Measurements from ENCODE around the gene MAP4K5.
"Not testable (repeated sequence)": the region's sequence is repeated elsewhere in the genome, so short reads cannot be mapped to it uniquely, and the experiment has no call there.

- TF ChIP-seq PATZ1 (CRISPR knock-in tag; IDR thresholded peaks at IDR 0.05; ENCODE audit: borderline replicate concordance); CSDC2 (CRISPR knock-in tag; IDR thresholded peaks at IDR 0.05); ZC3H10 (CRISPR knock-in tag; IDR thresholded peaks at IDR 0.05); BACH2 (CRISPR knock-in tag; IDR thresholded peaks at IDR 0.05; ENCODE audit: borderline replicate concordance); TCF4 (CRISPR knock-in tag; IDR thresholded peaks at IDR 0.05; ENCODE audit: borderline replicate concordance); ZFP3 (CRISPR knock-in tag; IDR thresholded peaks at IDR 0.05); SNAI2 (CRISPR knock-in tag; IDR thresholded peaks at IDR 0.05): not testable (repeated sequence)
- TF ChIP-seq, protein P1, sequence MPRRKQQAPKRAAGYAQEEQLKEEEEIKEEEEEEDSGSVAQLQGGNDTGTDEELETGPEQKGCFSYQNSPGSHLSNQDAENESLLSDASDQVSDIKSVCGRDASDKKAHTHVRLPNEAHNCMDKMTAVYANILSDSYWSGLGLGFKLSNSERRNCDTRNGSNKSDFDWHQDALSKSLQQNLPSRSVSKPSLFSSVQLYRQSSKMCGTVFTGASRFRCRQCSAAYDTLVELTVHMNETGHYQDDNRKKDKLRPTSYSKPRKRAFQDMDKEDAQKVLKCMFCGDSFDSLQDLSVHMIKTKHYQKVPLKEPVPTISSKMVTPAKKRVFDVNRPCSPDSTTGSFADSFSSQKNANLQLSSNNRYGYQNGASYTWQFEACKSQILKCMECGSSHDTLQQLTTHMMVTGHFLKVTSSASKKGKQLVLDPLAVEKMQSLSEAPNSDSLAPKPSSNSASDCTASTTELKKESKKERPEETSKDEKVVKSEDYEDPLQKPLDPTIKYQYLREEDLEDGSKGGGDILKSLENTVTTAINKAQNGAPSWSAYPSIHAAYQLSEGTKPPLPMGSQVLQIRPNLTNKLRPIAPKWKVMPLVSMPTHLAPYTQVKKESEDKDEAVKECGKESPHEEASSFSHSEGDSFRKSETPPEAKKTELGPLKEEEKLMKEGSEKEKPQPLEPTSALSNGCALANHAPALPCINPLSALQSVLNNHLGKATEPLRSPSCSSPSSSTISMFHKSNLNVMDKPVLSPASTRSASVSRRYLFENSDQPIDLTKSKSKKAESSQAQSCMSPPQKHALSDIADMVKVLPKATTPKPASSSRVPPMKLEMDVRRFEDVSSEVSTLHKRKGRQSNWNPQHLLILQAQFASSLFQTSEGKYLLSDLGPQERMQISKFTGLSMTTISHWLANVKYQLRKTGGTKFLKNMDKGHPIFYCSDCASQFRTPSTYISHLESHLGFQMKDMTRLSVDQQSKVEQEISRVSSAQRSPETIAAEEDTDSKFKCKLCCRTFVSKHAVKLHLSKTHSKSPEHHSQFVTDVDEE (CRISPR knock-in tag; IDR thresholded peaks at IDR 0.05), result not testable (repeated sequence)
These were observed 5.7 kb upstream of the MAP4K5 start for GRCh38 chr14:50538034-50538433.
